CD4-positive, alpha-beta T cell treated with Interleukin-4 for 1 hour (primary cell): ENCODE measurements around the gene DCANP1.

Experiments used
- DNase-seq, 2 donors: peaks; one replicate each; pipeline ENCODE4 v3.0.0-alpha.2; 2020 to 2022

Gene DCANP1

GRCh38 chr5:135456238-135457099, 9.3 kb upstream of the DCANP1 start:
- peak; percentile 18 to 81 for DNase-seq

GRCh38 chr5:135455876-135456237, 8.7 kb upstream of the DCANP1 start:
- no peak for DNase-seq

GRCh38 chr5:135454946-135455345, 7.8 kb upstream of the DCANP1 start:
- no peak for DNase-seq

GRCh38 chr5:135453613-135454012, 6.5 kb upstream of the DCANP1 start:
- DNase-seq = no peak

GRCh38 chr5:135452321-135453030, 5.3 kb upstream of the DCANP1 start, which contains the start of gene TIFAB:
Gene TIFAB (minus strand): TSS chr5:135452351. CDS start chr5:135449939, 2,412 bp downstream.
- no peak for DNase-seq

GRCh38 chr5:135451581-135452320, 4.6 kb upstream of the DCANP1 start:
- no peak for DNase-seq

- no peak for DNase-seq
These were observed 3.8 kb upstream of the DCANP1 start for GRCh38 chr5:135450952-135451351.

GRCh38 chr5:135450336-135450735, 3.2 kb upstream of the DCANP1 start:
- no peak for DNase-seq

- DNase-seq = no peak
These were observed 2.5 kb upstream of the DCANP1 start for GRCh38 chr5:135449644-135450043.

- no peak for DNase-seq
These were observed 1.8 kb upstream of the DCANP1 start for GRCh38 chr5:135448791-135449507.

- no peak for DNase-seq
These were observed 1.1 kb upstream of the DCANP1 start for GRCh38 chr5:135448071-135448739.

- DNase-seq = no peak
These were observed 533 bp downstream of the DCANP1 start for GRCh38 chr5:135446615-135447014.

GRCh38 chr5:135446206-135446605, 942 bp downstream of the DCANP1 start:
- no peak for DNase-seq

- no peak for DNase-seq
These were observed 1.7 kb downstream of the DCANP1 start for GRCh38 chr5:135445306-135445985.

- no peak for DNase-seq
These were observed 2.3 kb downstream of the DCANP1 start for GRCh38 chr5:135444881-135445280.

- no peak for DNase-seq
These were observed 2.8 kb downstream of the DCANP1 start for GRCh38 chr5:135444360-135444759.

GRCh38 chr5:135443161-135443960, 3.8 kb downstream of the DCANP1 start:
- no peak for DNase-seq

- no peak for DNase-seq
These were observed 4.6 kb downstream of the DCANP1 start for GRCh38 chr5:135442431-135443160.

GRCh38 chr5:135441919-135442318, 5.2 kb downstream of the DCANP1 start:
- DNase-seq = no peak

GRCh38 chr5:135441350-135441831, 5.8 kb downstream of the DCANP1 start:
- no peak for DNase-seq
